Metanephros (tissue), 1 donor: ENCODE results near the gene IFT81. TPM values are rescaled to one million over a fixed set of nuclear protein-coding genes. Genes with fewer than 3 reads are reported as not detected.

Source experiments
- total RNA-seq: library from RNA; depleted of rRNA; stranded (reverse); fragments of >200 nt; gene quantifications from one replicate; pipeline ENCODE4 v1.2.3, GENCODE V29; 2014

The IFT81 gene
- total RNA-seq: 15.4 TPM

GRCh38 chr12:110124269-110124995 lies at the start of gene IFT81:
Gene IFT81, plus strand, starts transcription at chr12:110124357. Its CDS starts 3,024 bp downstream, at chr12:110127381.

Other genes with a start within 250 kb of the IFT81 start
- gene GLTP, start 243.8 kb upstream of the IFT81 start, total RNA-seq: 37.0 TPM
- gene TCHP, start 224.1 kb upstream of the IFT81 start, total RNA-seq: 13.8 TPM
- gene GIT2, start 128.0 kb upstream of the IFT81 start, total RNA-seq: 48.7 TPM
- gene ANKRD13A, start 124.9 kb upstream of the IFT81 start, total RNA-seq: 45.1 TPM
- 23.6 TPM for gene C12orf76, start 75.8 kb upstream of the IFT81 start, total RNA-seq
- 174 TPM for gene ATP2A2, start 156.9 kb downstream of the IFT81 start, total RNA-seq